Measurements from ENCODE around the gene ERI3.

The ERI3 gene

GRCh38 chr1:44345187-44345775 lies 9.8 kb downstream of the ERI3 start:
- TF ChIP-seq SPI1 (IDR thresholded peaks at IDR 0.05; ENCODE audit: borderline replicate concordance, low read depth) = no peak
- TF ChIP-seq, protein P1, sequence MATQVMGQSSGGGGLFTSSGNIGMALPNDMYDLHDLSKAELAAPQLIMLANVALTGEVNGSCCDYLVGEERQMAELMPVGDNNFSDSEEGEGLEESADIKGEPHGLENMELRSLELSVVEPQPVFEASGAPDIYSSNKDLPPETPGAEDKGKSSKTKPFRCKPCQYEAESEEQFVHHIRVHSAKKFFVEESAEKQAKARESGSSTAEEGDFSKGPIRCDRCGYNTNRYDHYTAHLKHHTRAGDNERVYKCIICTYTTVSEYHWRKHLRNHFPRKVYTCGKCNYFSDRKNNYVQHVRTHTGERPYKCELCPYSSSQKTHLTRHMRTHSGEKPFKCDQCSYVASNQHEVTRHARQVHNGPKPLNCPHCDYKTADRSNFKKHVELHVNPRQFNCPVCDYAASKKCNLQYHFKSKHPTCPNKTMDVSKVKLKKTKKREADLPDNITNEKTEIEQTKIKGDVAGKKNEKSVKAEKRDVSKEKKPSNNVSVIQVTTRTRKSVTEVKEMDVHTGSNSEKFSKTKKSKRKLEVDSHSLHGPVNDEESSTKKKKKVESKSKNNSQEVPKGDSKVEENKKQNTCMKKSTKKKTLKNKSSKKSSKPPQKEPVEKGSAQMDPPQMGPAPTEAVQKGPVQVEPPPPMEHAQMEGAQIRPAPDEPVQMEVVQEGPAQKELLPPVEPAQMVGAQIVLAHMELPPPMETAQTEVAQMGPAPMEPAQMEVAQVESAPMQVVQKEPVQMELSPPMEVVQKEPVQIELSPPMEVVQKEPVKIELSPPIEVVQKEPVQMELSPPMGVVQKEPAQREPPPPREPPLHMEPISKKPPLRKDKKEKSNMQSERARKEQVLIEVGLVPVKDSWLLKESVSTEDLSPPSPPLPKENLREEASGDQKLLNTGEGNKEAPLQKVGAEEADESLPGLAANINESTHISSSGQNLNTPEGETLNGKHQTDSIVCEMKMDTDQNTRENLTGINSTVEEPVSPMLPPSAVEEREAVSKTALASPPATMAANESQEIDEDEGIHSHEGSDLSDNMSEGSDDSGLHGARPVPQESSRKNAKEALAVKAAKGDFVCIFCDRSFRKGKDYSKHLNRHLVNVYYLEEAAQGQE (IDR thresholded peaks at IDR 0.05; ENCODE audit: insufficient replicate concordance, low read depth) = no peak
- TF ChIP-seq GABPA (IDR thresholded peaks at IDR 0.05; ENCODE audit: low read depth) = no peak
- TF ChIP-seq POLR2AphosphoS5 (IDR thresholded peaks at IDR 0.05; ENCODE audit: low read depth) = no peak
- TF ChIP-seq, protein P2, sequence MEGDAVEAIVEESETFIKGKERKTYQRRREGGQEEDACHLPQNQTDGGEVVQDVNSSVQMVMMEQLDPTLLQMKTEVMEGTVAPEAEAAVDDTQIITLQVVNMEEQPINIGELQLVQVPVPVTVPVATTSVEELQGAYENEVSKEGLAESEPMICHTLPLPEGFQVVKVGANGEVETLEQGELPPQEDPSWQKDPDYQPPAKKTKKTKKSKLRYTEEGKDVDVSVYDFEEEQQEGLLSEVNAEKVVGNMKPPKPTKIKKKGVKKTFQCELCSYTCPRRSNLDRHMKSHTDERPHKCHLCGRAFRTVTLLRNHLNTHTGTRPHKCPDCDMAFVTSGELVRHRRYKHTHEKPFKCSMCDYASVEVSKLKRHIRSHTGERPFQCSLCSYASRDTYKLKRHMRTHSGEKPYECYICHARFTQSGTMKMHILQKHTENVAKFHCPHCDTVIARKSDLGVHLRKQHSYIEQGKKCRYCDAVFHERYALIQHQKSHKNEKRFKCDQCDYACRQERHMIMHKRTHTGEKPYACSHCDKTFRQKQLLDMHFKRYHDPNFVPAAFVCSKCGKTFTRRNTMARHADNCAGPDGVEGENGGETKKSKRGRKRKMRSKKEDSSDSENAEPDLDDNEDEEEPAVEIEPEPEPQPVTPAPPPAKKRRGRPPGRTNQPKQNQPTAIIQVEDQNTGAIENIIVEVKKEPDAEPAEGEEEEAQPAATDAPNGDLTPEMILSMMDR (IDR thresholded peaks at IDR 0.05; ENCODE audit: insufficient read depth, low read length) = no peak
- H3K27me3 ChIP-seq (ENCODE audit: insufficient read depth, poor library complexity, severe bottlenecking) = no peaks in the 10 kb centered on the region

GRCh38 chr1:44339731-44340130 lies 15.3 kb downstream of the ERI3 start:
- no peak for DNase-seq (ENCODE audit: low read depth in 1 of 2, low spot score in 1 of 2)
- Histone ChIP-seq H3K27me3 (ENCODE audit: insufficient read depth, poor library complexity, severe bottlenecking) (no peaks in the 10 kb centered on the region), H3K4me3 (replicated peaks; ENCODE audit: insufficient read depth, low read length) (no peak overlapping the region), H3K27ac (replicated peaks) (no peak overlapping the region)
- TF ChIP-seq, protein P1 (IDR thresholded peaks at IDR 0.05; ENCODE audit: insufficient replicate concordance, low read depth) = no peak
- TF ChIP-seq, protein P2 (IDR thresholded peaks at IDR 0.05; ENCODE audit: insufficient read depth, low read length) = no peak
- TF ChIP-seq SPI1 (IDR thresholded peaks at IDR 0.05; ENCODE audit: borderline replicate concordance, low read depth) = no peak
- TF ChIP-seq POLR2AphosphoS5 (IDR thresholded peaks at IDR 0.05; ENCODE audit: low read depth) = no peak
- no peak for TF ChIP-seq GABPA (IDR thresholded peaks at IDR 0.05; ENCODE audit: low read depth)

More at GRCh38 chr1:44345187-44345775, 9.8 kb downstream of the ERI3 start:
- no peak overlapping the region for H3K27ac ChIP-seq (replicated peaks)
- no peak for DNase-seq (ENCODE audit: low read depth in 1 of 2, low spot score in 1 of 2)
- no peak overlapping the region for H3K4me3 ChIP-seq (replicated peaks; ENCODE audit: insufficient read depth, low read length)

- no peak for DNase-seq (ENCODE audit: low read depth in 1 of 2, low spot score in 1 of 2)
- no peak for TF ChIP-seq GABPA (IDR thresholded peaks at IDR 0.05; ENCODE audit: low read depth)
- TF ChIP-seq, protein P2 (IDR thresholded peaks at IDR 0.05; ENCODE audit: insufficient read depth, low read length) = no peak
- no peak for TF ChIP-seq POLR2AphosphoS5 (IDR thresholded peaks at IDR 0.05; ENCODE audit: low read depth)
- TF ChIP-seq, protein P1 (IDR thresholded peaks at IDR 0.05; ENCODE audit: insufficient replicate concordance, low read depth) = no peak
- no peak for TF ChIP-seq SPI1 (IDR thresholded peaks at IDR 0.05; ENCODE audit: borderline replicate concordance, low read depth)
- no peak overlapping the region for H3K4me3 ChIP-seq (replicated peaks; ENCODE audit: insufficient read depth, low read length)
- no peaks in the 10 kb centered on the region for H3K27me3 ChIP-seq (ENCODE audit: insufficient read depth, poor library complexity, severe bottlenecking)
- no peak overlapping the region for H3K27ac ChIP-seq (replicated peaks)
Measured at GRCh38 chr1:44338136-44338535, 16.9 kb downstream of the ERI3 start.
